ENCODE results near the gene RNU1-3. TPM values are rescaled to one million over a fixed set of nuclear protein-coding genes. Genes with fewer than 3 reads are reported as not detected.
A peak's percentile ranks its signal among the peaks of the same experiment; 100 is the strongest.

The RNU1-3 gene
- total and polyA plus RNA-seq, 2 of the 13 experiments (the other 11 are each of a cell fraction or from before 2014, with no cell fraction given), result under 0.01 to 11,018 TPM

- TF ChIP-seq ZNF512B (CRISPR knock-in tag; IDR thresholded peaks at IDR 0.05; ENCODE audit: borderline replicate concordance) (no peak), RBM39 (IDR thresholded peaks at IDR 0.05; ENCODE audit: low read depth, low read length, poor library complexity, severe bottlenecking) (peak; percentile 64), ZBTB26 (CRISPR knock-in tag; IDR thresholded peaks at IDR 0.05; ENCODE audit: borderline replicate concordance) (no peak), MAX (IDR thresholded peaks at IDR 0.05) (peak; percentile 27; the same call in 1 of the 2 replicates), NONO (IDR thresholded peaks at IDR 0.05) (no peak), NONO (CRISPR knock-in tag; conservative IDR thresholded peaks at IDR 0.05) (0 out of 2 replicates have a peak, but pooled peaks have one; percentile 13), NFYC (CRISPR knock-in tag; IDR thresholded peaks at IDR 0.05) (no peak), TOPORS (CRISPR knock-in tag; IDR thresholded peaks at IDR 0.05) (no peak), ZNF121 (CRISPR knock-in tag; IDR thresholded peaks at IDR 0.05) (peak; percentile 56), SAFB2 (CRISPR knock-in tag; IDR thresholded peaks at IDR 0.05; ENCODE audit: borderline replicate concordance, low read depth) (peak; percentile 37; the same call in 1 of the 2 replicates), CREB3 (CRISPR knock-in tag; IDR thresholded peaks at IDR 0.05) (no peak), KDM2A (CRISPR knock-in tag; IDR thresholded peaks at IDR 0.05; ENCODE audit: borderline replicate concordance, low read depth) (0 out of 2 replicates have a peak, but pooled peaks have one; percentile 12), AFF4 (CRISPR knock-in tag; IDR thresholded peaks at IDR 0.05) (no peak), POLR2AphosphoS5 (IDR thresholded peaks at IDR 0.05; ENCODE audit: low read depth, low read length) (peak; percentile 15; the same call in 1 of the 2 replicates), RBM22 (optimal IDR thresholded peaks at IDR 0.05; ENCODE audit: low read length) (peak; percentile 88), ZNF670 (CRISPR knock-in tag; IDR thresholded peaks at IDR 0.05; ENCODE audit: borderline replicate concordance) (no peak), TBX3 (IDR thresholded peaks at IDR 0.05; ENCODE audit: borderline replicate concordance) (0 out of 2 replicates have a peak, but pooled peaks have one; percentile 7), KMT2A (CRISPR knock-in tag; IDR thresholded peaks at IDR 0.05) (no peak), ZNF101 (CRISPR knock-in tag; IDR thresholded peaks at IDR 0.05; ENCODE audit: borderline replicate concordance, low read depth) (no peak)
These were observed 41.0 kb downstream of the RNU1-3 start (continued) for GRCh38 chr1:16625497-16626408.

All from HepG2 (cell line).